ENCODE data around the gene EPHA4. TPM values are rescaled to one million over a fixed set of nuclear protein-coding genes. Genes with fewer than 3 reads are reported as not detected.

EPHA4 gene
- total and polyA plus RNA-seq, 2 donors (not counting 1 experiment from before 2014, with no cell fraction given): 10.7 to 54.9 TPM

DNA sequence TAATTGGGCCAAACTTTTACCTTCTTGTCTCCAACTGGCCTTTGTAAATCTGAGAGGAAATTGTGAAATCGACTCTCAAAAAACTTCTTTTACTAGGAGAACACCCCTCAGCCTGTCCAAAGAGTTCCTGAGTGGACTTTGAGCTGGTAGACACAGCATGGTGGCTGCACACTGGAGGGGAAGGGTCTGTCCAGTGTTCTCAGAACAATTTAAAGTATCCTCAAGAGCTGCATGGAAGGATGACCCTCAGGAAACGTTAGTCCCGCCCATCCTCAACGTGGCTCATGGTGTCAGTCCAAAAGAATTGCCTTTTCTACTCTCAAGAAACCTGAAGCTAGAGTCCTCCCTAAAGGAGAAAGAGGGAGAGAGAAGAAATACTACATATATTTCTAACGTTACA is 182.7 kb downstream of the EPHA4 start:
- Histone ChIP-seq H3K4me3 (ENCODE audit: control extremely low read depth in 1 of 5, extremely low read depth in 1 of 5, insufficient read depth in 1 of 5, low read depth in 2 of 5, low read length in 4 of 5) (no peak overlapping the region), H3K4me1 (ENCODE audit: control insufficient read depth in 2 of 2, insufficient read depth in 2 of 2, low read length in 2 of 2) (no peaks in the 10 kb centered on the region), H3K79me2 (ENCODE audit: control insufficient read depth, insufficient read depth, low read length) (no peaks in the 10 kb centered on the region), H3K9ac (ENCODE audit: low read length) (no peak overlapping the region), H3K27me3 (replicated peaks in 1 of 4; ENCODE audit: control extremely low read depth in 1 of 4, control insufficient read depth in 3 of 4, insufficient read depth in 4 of 4, low read length in 3 of 4) (no peaks in the 10 kb centered on the region), H3K27ac (ENCODE audit: low read length in 2 of 2) (no peak overlapping the region), H4K20me1 (ENCODE audit: control insufficient read depth, insufficient read depth, low read length, poor library complexity, severe bottlenecking) (no peaks in the 10 kb centered on the region), H3K36me3 (replicated peaks in 1 of 2; ENCODE audit: control extremely low read depth in 1 of 2, control insufficient read depth in 1 of 2, extremely low read depth in 1 of 2, insufficient read depth in 2 of 2, low read length in 1 of 2) (no peaks in the 10 kb centered on the region), H3K9me3 (ENCODE audit: control extremely low read depth in 1 of 3, control insufficient read depth in 2 of 3, insufficient read depth in 1 of 3, low read length in 2 of 3) (no peaks in the 10 kb centered on the region), H2AFZ (ENCODE audit: insufficient read depth, low read depth, low read length, poor library complexity, severe bottlenecking) (no peak overlapping the region), H3K4me2 (replicated peaks; ENCODE audit: low read depth, low read length, poor library complexity, severe bottlenecking) (no peak overlapping the region)
- DNase-seq: no peak
- CTCF ChIA-PET: interaction anchor here (0.8 kb wide), 1 partner anchor 18 kb away, joined by 3 read pairs; no protein-coding TSS in a partner anchor
- POLR2A ChIA-PET: no interaction called here
- Mint-ChIP-seq H3K4me1 (no peaks in the 10 kb centered on the region), H3K4me3 (no peak overlapping the region), H3K27me3 (peaks cover 3% of the 10 kb centered on the region), H3K27ac (no peak overlapping the region), H3K9me3 (ENCODE audit: insufficient read depth) (no peaks in the 10 kb centered on the region)
- WGBS (ENCODE audit: insufficient coverage): no CpG with 5 or more reads among the region's 5 CpGs
- intact Hi-C loops (cut with micrococcal nuclease): no loop called here
- TF ChIP-seq, protein P1, sequence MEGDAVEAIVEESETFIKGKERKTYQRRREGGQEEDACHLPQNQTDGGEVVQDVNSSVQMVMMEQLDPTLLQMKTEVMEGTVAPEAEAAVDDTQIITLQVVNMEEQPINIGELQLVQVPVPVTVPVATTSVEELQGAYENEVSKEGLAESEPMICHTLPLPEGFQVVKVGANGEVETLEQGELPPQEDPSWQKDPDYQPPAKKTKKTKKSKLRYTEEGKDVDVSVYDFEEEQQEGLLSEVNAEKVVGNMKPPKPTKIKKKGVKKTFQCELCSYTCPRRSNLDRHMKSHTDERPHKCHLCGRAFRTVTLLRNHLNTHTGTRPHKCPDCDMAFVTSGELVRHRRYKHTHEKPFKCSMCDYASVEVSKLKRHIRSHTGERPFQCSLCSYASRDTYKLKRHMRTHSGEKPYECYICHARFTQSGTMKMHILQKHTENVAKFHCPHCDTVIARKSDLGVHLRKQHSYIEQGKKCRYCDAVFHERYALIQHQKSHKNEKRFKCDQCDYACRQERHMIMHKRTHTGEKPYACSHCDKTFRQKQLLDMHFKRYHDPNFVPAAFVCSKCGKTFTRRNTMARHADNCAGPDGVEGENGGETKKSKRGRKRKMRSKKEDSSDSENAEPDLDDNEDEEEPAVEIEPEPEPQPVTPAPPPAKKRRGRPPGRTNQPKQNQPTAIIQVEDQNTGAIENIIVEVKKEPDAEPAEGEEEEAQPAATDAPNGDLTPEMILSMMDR (IDR thresholded peaks at IDR 0.05): no peak
- no peak for TF ChIP-seq EZH2 (IDR thresholded peaks at IDR 0.05; ENCODE audit: borderline replicate concordance, insufficient read depth, low read depth, low read length, poor library complexity, severe bottlenecking)
- no peak for ATAC-seq (ENCODE audit: low read depth)

DNA sequence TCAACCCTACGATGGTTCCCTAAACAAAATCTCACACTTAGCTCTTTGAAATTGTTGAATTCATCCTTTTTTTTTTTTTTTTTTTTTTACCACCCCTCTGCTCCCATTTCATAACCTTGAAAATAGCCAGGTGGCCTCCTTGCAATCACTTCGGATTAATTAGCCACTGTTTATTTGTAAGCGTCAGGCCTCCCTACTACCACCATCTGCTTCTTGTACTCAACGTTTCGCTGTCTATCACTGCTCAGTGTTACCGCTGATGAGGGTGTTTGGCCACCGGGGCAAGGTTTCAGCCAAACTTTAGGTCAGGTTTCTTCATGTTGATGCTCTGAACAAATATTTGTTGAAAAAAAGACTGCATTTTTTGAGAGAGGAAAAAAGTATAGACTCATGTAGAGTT is 183.2 kb downstream of the EPHA4 start:
- Histone ChIP-seq H4K20me1 (ENCODE audit: control insufficient read depth, insufficient read depth, low read length, poor library complexity, severe bottlenecking) (no peaks in the 10 kb centered on the region), H3K4me3 (ENCODE audit: control extremely low read depth in 1 of 5, extremely low read depth in 1 of 5, insufficient read depth in 1 of 5, low read depth in 2 of 5, low read length in 4 of 5) (no peak overlapping the region), H3K27ac (ENCODE audit: low read length in 2 of 2) (no peak overlapping the region), H3K4me2 (replicated peaks; ENCODE audit: low read depth, low read length, poor library complexity, severe bottlenecking) (no peak overlapping the region), H2AFZ (ENCODE audit: insufficient read depth, low read depth, low read length, poor library complexity, severe bottlenecking) (no peak overlapping the region), H3K79me2 (ENCODE audit: control insufficient read depth, insufficient read depth, low read length) (no peaks in the 10 kb centered on the region), H3K27me3 (replicated peaks in 1 of 4; ENCODE audit: control extremely low read depth in 1 of 4, control insufficient read depth in 3 of 4, insufficient read depth in 4 of 4, low read length in 3 of 4) (no peaks in the 10 kb centered on the region), H3K9ac (ENCODE audit: low read length) (no peak overlapping the region), H3K9me3 (ENCODE audit: control extremely low read depth in 1 of 3, control insufficient read depth in 2 of 3, insufficient read depth in 1 of 3, low read length in 2 of 3) (no peaks in the 10 kb centered on the region), H3K4me1 (ENCODE audit: control insufficient read depth in 2 of 2, insufficient read depth in 2 of 2, low read length in 2 of 2) (no peaks in the 10 kb centered on the region), H3K36me3 (replicated peaks in 1 of 2; ENCODE audit: control extremely low read depth in 1 of 2, control insufficient read depth in 1 of 2, extremely low read depth in 1 of 2, insufficient read depth in 2 of 2, low read length in 1 of 2) (no peaks in the 10 kb centered on the region)
- CTCF ChIA-PET: interaction anchor here (0.8 kb wide), 1 partner anchor 18 kb away, joined by 3 read pairs; no protein-coding TSS in a partner anchor
- Mint-ChIP-seq H3K4me3 (no peak overlapping the region), H3K9me3 (ENCODE audit: insufficient read depth) (no peaks in the 10 kb centered on the region), H3K27me3 (peaks cover 3% of the 10 kb centered on the region), H3K27ac (no peak overlapping the region), H3K4me1 (no peaks in the 10 kb centered on the region)
- POLR2A ChIA-PET: no interaction called here
- WGBS (ENCODE audit: insufficient coverage): 93% methylated on average over 3 of the region's 7 CpGs
- ATAC-seq (ENCODE audit: low read depth) (no peak), DNase-seq (no peak)
- TF ChIP-seq EZH2 (IDR thresholded peaks at IDR 0.05; ENCODE audit: borderline replicate concordance, insufficient read depth, low read depth, low read length, poor library complexity, severe bottlenecking): no peak
- TF ChIP-seq, protein P1 (IDR thresholded peaks at IDR 0.05): no peak
- intact Hi-C loops (cut with micrococcal nuclease): no loop called here
